Measurements from ENCODE around the gene RUSF1.

The RUSF1 gene

DNA sequence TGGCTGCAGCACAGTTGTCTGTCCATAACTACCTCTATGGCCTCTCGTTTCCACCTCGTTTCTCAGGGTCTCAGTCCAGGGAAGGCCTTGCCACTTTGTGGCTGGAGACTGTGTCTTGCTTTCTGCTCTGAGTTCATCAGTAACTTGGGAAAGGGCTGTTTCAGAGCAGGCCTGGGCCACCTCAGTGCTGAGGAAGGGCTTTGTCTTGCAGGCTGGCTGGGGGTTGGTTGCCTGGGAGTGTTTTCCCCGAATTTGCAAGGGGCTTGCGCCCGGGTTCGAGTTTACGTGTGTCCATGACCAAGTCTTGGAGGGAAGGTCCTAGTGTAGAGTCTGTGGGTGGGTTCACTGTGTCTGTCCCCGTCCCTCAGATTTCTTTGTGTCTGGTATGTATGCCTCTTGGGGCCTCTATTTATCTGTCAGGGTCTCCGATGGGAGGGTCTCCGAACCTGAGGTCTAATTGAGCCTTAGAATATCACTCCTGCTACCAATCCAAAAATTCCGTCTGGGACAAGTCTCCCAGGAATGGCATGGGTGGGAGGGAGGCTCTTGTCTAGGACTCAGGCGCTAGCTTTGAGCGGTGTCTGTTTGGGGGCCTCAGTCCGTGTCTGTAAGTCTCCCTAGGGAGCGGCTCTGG is 36.8 kb downstream of the RUSF1 start:
- in situ Hi-C loops (cut with MboI; ENCODE audit: low pct_unique_long_range_greater_than_20kb, low sequenced_read_pairs, unreplicated experiment) = loop anchor here (25.0 kb wide), 1 partner anchor 391 kb away; the partner anchor contains the start of gene ZNF267
- TF ChIP-seq, protein P1, sequence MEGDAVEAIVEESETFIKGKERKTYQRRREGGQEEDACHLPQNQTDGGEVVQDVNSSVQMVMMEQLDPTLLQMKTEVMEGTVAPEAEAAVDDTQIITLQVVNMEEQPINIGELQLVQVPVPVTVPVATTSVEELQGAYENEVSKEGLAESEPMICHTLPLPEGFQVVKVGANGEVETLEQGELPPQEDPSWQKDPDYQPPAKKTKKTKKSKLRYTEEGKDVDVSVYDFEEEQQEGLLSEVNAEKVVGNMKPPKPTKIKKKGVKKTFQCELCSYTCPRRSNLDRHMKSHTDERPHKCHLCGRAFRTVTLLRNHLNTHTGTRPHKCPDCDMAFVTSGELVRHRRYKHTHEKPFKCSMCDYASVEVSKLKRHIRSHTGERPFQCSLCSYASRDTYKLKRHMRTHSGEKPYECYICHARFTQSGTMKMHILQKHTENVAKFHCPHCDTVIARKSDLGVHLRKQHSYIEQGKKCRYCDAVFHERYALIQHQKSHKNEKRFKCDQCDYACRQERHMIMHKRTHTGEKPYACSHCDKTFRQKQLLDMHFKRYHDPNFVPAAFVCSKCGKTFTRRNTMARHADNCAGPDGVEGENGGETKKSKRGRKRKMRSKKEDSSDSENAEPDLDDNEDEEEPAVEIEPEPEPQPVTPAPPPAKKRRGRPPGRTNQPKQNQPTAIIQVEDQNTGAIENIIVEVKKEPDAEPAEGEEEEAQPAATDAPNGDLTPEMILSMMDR (IDR thresholded peaks at IDR 0.05; ENCODE audit: extremely low read depth, insufficient read depth, missing control alignments) = no peak
- peak; percentile 30 for DNase-seq (ENCODE audit: low spot score)

DNA sequence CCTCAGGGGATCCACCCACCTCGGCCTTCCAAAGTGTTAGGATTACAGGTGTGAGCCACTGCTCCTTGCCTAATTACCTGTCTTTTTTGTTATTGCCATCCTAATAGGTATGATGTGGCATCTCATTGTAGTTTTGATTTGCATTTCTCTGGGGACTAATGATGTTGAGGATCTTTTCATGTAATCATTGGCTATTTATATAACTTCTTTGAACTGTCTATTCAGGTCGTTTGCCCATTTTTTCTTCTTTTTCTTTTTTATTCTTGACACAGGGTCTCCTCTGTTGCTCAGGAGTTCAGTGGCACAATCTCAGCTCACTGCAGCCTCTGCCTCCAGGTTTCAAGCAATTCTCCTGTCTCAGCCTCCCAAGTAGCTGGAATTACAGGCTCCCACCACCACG is 37.6 kb downstream of the RUSF1 start:
- TF ChIP-seq, protein P1 (IDR thresholded peaks at IDR 0.05; ENCODE audit: extremely low read depth, insufficient read depth, missing control alignments) = no peak
- no peak for DNase-seq (ENCODE audit: low spot score)
- in situ Hi-C loops (cut with MboI; ENCODE audit: low pct_unique_long_range_greater_than_20kb, low sequenced_read_pairs, unreplicated experiment) = loop anchor here (25.0 kb wide), 1 partner anchor 392 kb away; the partner anchor contains the start of gene ZNF267

GRCh38 chr16:31467858-31468257 is 40.3 kb downstream of the RUSF1 start:
- in situ Hi-C loops (cut with MboI; ENCODE audit: low pct_unique_long_range_greater_than_20kb, low sequenced_read_pairs, unreplicated experiment) = loop anchor here (25.0 kb wide), 1 partner anchor 394 kb away; the partner anchor contains the start of gene ZNF267
- TF ChIP-seq, protein P1 (IDR thresholded peaks at IDR 0.05; ENCODE audit: extremely low read depth, insufficient read depth, missing control alignments) = no peak
- DNase-seq (ENCODE audit: low spot score) = no peak

GRCh38 chr16:31467151-31467773 is 40.9 kb downstream of the RUSF1 start:
- no peak for DNase-seq (ENCODE audit: low spot score)
- in situ Hi-C loops (cut with MboI; ENCODE audit: low pct_unique_long_range_greater_than_20kb, low sequenced_read_pairs, unreplicated experiment) = loop anchor here (25.0 kb wide), 1 partner anchor 395 kb away; the partner anchor contains the start of gene ZNF267

DNA sequence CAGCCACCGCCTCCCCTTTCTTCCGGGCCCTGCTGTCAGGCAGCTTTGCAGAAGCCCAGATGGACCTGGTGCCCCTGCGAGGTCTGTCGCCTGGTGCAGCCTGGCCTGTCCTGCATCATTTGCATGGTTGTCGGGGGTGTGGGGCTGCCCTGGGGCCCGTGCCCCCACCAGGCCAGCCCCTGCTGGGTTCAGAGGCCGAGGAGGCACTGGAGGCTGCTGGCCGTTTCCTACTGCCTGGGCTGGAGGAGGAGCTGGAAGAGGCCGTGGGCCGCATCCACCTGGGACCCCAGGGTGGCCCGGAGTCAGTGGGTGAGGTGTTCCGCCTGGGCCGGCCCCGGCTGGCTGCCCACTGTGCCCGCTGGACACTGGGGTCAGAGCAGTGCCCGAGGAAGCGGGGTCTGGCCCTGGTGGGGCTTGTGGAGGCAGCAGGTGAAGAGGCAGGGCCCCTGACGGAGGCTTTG is 41.8 kb downstream of the RUSF1 start:
- DNase-seq (ENCODE audit: low spot score) = no peak
- TF ChIP-seq, protein P1 (IDR thresholded peaks at IDR 0.05; ENCODE audit: extremely low read depth, insufficient read depth, missing control alignments) = no peak
- in situ Hi-C loops (cut with MboI; ENCODE audit: low pct_unique_long_range_greater_than_20kb, low sequenced_read_pairs, unreplicated experiment) = loop anchor here (25.0 kb wide), 1 partner anchor 396 kb away; the partner anchor contains the start of gene ZNF267

More at GRCh38 chr16:31467151-31467773, 40.9 kb downstream of the RUSF1 start:
- TF ChIP-seq, protein P1 (IDR thresholded peaks at IDR 0.05; ENCODE audit: extremely low read depth, insufficient read depth, missing control alignments) = no peak

- TF ChIP-seq, protein P1 (IDR thresholded peaks at IDR 0.05; ENCODE audit: extremely low read depth, insufficient read depth, missing control alignments) = no peak
- DNase-seq (ENCODE audit: low spot score) = no peak
- in situ Hi-C loops (cut with MboI; ENCODE audit: low pct_unique_long_range_greater_than_20kb, low sequenced_read_pairs, unreplicated experiment) = loop anchor here (25.0 kb wide), 1 partner anchor 396 kb away; the partner anchor contains the start of gene ZNF267
Measured at GRCh38 chr16:31465788-31466370, 42.3 kb downstream of the RUSF1 start.
